HCT116 (cell line): ENCODE measurements around the gene TBCD. TPM values are rescaled to one million over a fixed set of nuclear protein-coding genes. Genes with fewer than 3 reads are reported as not detected.

ENCODE experiments used
- ATAC-seq: fragments of 200-7000 bp; cut with Tn5 transposase; 2 replicates; pipeline ENCODE4 v1.9.1; 2020; ENCODE audit warnings: mild to moderate bottlenecking, moderate library complexity
- BruUV-seq: library from RNA; stranded (reverse); fragments of 400-500 nt; replicated peaks from 2 replicates; lab custom pipeline; 2021; lab: Mats Ljungman, UMichigan
- CTCF ChIA-PET: fragments of 300-600 bp; sonication (Branson Sonifier 250); formaldehyde crosslinking; loops from one replicate; lab custom pipeline; 2021; ENCODE audit warnings: antibody characterized with exemption; lab: Charles Lee
- POLR2A ChIA-PET: fragments of 300-600, 350-600 bp; sonication (Branson Sonifier 250); formaldehyde crosslinking; loops from one replicate; lab custom pipeline; 2021; ENCODE audit warnings: antibody characterized with exemption; lab: Charles Lee
- RAD21 ChIA-PET, 2 experiments: fragments of 300-600 bp; sonication (Branson Sonifier 250); formaldehyde crosslinking; loops; one replicate each; lab custom pipeline; 2023; ENCODE audit warnings: low total read pairs in 2 of 2; ENCODE audit not compliant: uncharacterized antibody in 2 of 2, unreplicated experiment in 2 of 2, low non-redundant PET in 1 of 2; lab: Charles Lee
- DNase-seq: peaks from one replicate; pipeline ENCODE4 v3.0.0-alpha.2; 2010; ENCODE audit warnings: low read depth, low spot score
- H2AFZ ChIP-seq: fragments of 200-600 bp; shearing (Covaris generic), sonication (generic); 2 replicates; pipeline ENCODE4 v1.6.1; 2017; ENCODE audit warnings: low read depth, mixed run types, mixed read lengths, antibody characterized with exemption, low read length; ENCODE audit not compliant: poor library complexity, severe bottlenecking
- H3K27ac ChIP-seq: 2 replicates; pipeline ENCODE4 v1.5.1; 2012; ENCODE audit warnings: low read depth, low read length
- H3K27me3 ChIP-seq: fragments of 200-600 bp; sonication (generic); 2 replicates; pipeline ENCODE4 v1.6.1; 2016; ENCODE audit warnings: mixed run types, low read length, mixed read lengths; ENCODE audit not compliant: insufficient read depth
- H3K36me3 ChIP-seq, 2 experiments: fragments of 200-500 bp in 1 of 2; fragments of 200-600 bp in 1 of 2; sonication (Bioruptor generic) in 1 of 2; sonication (generic) in 1 of 2; 2 replicates each; pipeline versions ENCODE4 v1.5.1 to v1.6.1; 2014 to 2016; ENCODE audit warnings: low read length in 2 of 2, inconsistent platforms in 1 of 2, mixed read lengths in 1 of 2, mixed run types in 1 of 2; ENCODE audit not compliant: insufficient read depth in 2 of 2, control insufficient read depth in 1 of 2
- H3K4me1 ChIP-seq, 2 experiments: fragments of 200-600 bp in 1 of 2; sonication (generic) in 1 of 2; 2 replicates each; pipeline versions ENCODE4 v1.5.1 to v1.6.1; 2012 to 2017; ENCODE audit warnings: low read length in 2 of 2, inconsistent platforms in 1 of 2, mild to moderate bottlenecking in 1 of 2, mixed read lengths in 1 of 2, mixed run types in 1 of 2, moderate library complexity in 1 of 2; ENCODE audit not compliant: insufficient read depth in 2 of 2, control insufficient read depth in 1 of 2
- H3K4me2 ChIP-seq: fragments of 200-600 bp; sonication (generic); 2 replicates; pipeline ENCODE4 v1.6.1; 2017; ENCODE audit warnings: mixed run types, low read length, mixed read lengths
- H3K4me3 ChIP-seq, 2 experiments: fragments of 200-600 bp in 1 of 2; sonication (generic) in 1 of 2; replicated peaks in 1 of 2; 2 replicates each; pipeline ENCODE4 v1.5.1; 2011 to 2016; ENCODE audit warnings: low read length in 2 of 2, control low read depth in 1 of 2, low read depth in 1 of 2, mild to moderate bottlenecking in 1 of 2, mixed read lengths in 1 of 2, mixed run types in 1 of 2
- H3K79me2 ChIP-seq: fragments of 200-600 bp; sonication (generic); 2 replicates; pipeline ENCODE4 v1.6.1; 2017; ENCODE audit warnings: mild to moderate bottlenecking, mixed run types, low read length, moderate library complexity, mixed read lengths; ENCODE audit not compliant: insufficient read depth
- H3K9ac ChIP-seq: fragments of 200-600 bp; sonication (generic); 2 replicates; pipeline ENCODE4 v1.6.1; 2016; ENCODE audit warnings: low read length, mixed read lengths
- H3K9me2 ChIP-seq: fragments of 200-600 bp; sonication (generic), shearing (Covaris generic); 2 replicates; pipeline ENCODE4 v1.6.1; 2017; ENCODE audit warnings: mixed run types, mild to moderate bottlenecking, moderate library complexity; ENCODE audit not compliant: insufficient read depth
- H3K9me3 ChIP-seq, 2 experiments: fragments of 200-500 bp in 1 of 2; fragments of 200-600 bp in 1 of 2; sonication (Bioruptor generic) in 1 of 2; sonication (generic) in 1 of 2; 2 replicates each; pipeline ENCODE4 v1.6.1; 2014 to 2017; ENCODE audit warnings: low read length in 2 of 2, mixed read lengths in 2 of 2, inconsistent platforms in 1 of 2, low read depth in 1 of 2, mild to moderate bottlenecking in 1 of 2, mixed run types in 1 of 2, moderate library complexity in 1 of 2; ENCODE audit not compliant: control insufficient read depth in 1 of 2, insufficient read depth in 1 of 2
- H4K20me1 ChIP-seq: fragments of 200-600 bp; sonication (generic), shearing (Covaris generic); 2 replicates; pipeline ENCODE4 v1.6.1; 2017; ENCODE audit warnings: mixed run types, mild to moderate bottlenecking, moderate library complexity; ENCODE audit not compliant: insufficient read depth
- ATF3 ChIP-seq: IDR thresholded peaks from 2 replicates; pipeline ENCODE4 v1.6.1; 2012
- EGR1 ChIP-seq: IDR thresholded peaks from 2 replicates; pipeline ENCODE4 v1.6.1; 2012; ENCODE audit warnings: low read depth
- ELF1 ChIP-seq: IDR thresholded peaks from 2 replicates; pipeline ENCODE4 v1.6.1; 2012; ENCODE audit warnings: low read depth, borderline replicate concordance
- EZH2phosphoT487 ChIP-seq: fragments of 200-600 bp; IDR thresholded peaks from 2 replicates; pipeline ENCODE4 v1.6.1; 2018; ENCODE audit warnings: antibody characterized with exemption, borderline replicate concordance
- JUND ChIP-seq: IDR thresholded peaks from 2 replicates; pipeline ENCODE4 v1.6.1; 2012
- MAX ChIP-seq: IDR thresholded peaks from 2 replicates; pipeline ENCODE4 v1.6.1; 2012
- POLR2A ChIP-seq: IDR thresholded peaks from 2 replicates; pipeline ENCODE4 v1.7.0; 2011; ENCODE audit warnings: borderline replicate concordance; ENCODE audit not compliant: insufficient read depth, insufficient read length; ENCODE audit errors: extremely low read depth
- RAD21 ChIP-seq: IDR thresholded peaks from 2 replicates; pipeline ENCODE4 v1.6.1; 2012; ENCODE audit warnings: low read depth, mild to moderate bottlenecking
- SRF ChIP-seq: IDR thresholded peaks from 2 replicates; pipeline ENCODE4 v1.6.1; 2012; ENCODE audit warnings: low read depth
- TCF7L2 ChIP-seq: IDR thresholded peaks from 2 replicates; pipeline ENCODE4 v1.7.0; 2011; ENCODE audit warnings: borderline replicate concordance, inconsistent platforms; ENCODE audit not compliant: insufficient read depth, insufficient read length; ENCODE audit errors: extremely low read depth
- YY1 ChIP-seq: IDR thresholded peaks from 2 replicates; pipeline ENCODE4 v1.6.1; 2011; ENCODE audit warnings: low read length, low read depth, moderate library complexity, mild to moderate bottlenecking; ENCODE audit not compliant: insufficient replicate concordance; ENCODE audit errors: extremely low read depth
- ZFX ChIP-seq: fragments of 450-650 bp; IDR thresholded peaks from 2 replicates; pipeline ENCODE4 v1.6.1; 2017
- ZNF274 ChIP-seq: fragments of 200-500 bp; sonication (Bioruptor generic); IDR thresholded peaks from 2 replicates; pipeline ENCODE4 v1.6.1; 2014; ENCODE audit warnings: mild to moderate bottlenecking, low read depth, low read length, inconsistent platforms
- intact Hi-C: fragments of 100-400 bp; cut with micrococcal nuclease; formaldehyde crosslinking; loops from 2 replicates; pipeline ENCODE4 v1.10.0; 2022
- total RNA-seq: library from RNA; stranded (reverse); gene quantifications from one replicate; pipeline ENCODE4 v1.2.1, GENCODE V29; 2021; ENCODE audit not compliant: unreplicated experiment

TBCD gene
- total RNA-seq, 1 experiment from 2014 or later, result 152 TPM

- TF ChIP-seq ELF1 (no peak), TCF7L2 (no peak), POLR2A (no peak)
Observed at GRCh38 chr17:82722341-82723013, 29.4 kb upstream of the TBCD start (continued).

- H3K36me3 ChIP-seq, result peaks cover 31 to 53% of the 10 kb centered on the region in 2 experiments
- TF ChIP-seq SRF, result no peak
- no peak for TF ChIP-seq MAX
- no peak for TF ChIP-seq YY1
- no peak for TF ChIP-seq ZFX
- no peak for TF ChIP-seq EGR1
- no peak for TF ChIP-seq ZNF274
- no peak for TF ChIP-seq ELF1
- no peak for TF ChIP-seq RAD21
- no peak for TF ChIP-seq TCF7L2
- TF ChIP-seq POLR2A, result no peak
- no peak for TF ChIP-seq ATF3
- no peak for TF ChIP-seq EZH2phosphoT487
- TF ChIP-seq JUND, result no peak
- TF ChIP-seq, all 23 proteins: peak for 0
- RAD21 ChIA-PET, result no interaction called here
- ATAC-seq (no peak), DNase-seq (no peak)
- POLR2A ChIA-PET, result no interaction called here
- Histone ChIP-seq H3K4me3 (no peak overlapping the region), H3K9me3 (no peaks in the 10 kb centered on the region), H3K79me2 (peaks cover 10% of the 10 kb centered on the region; the same call in 1 of the 2 replicates), H2AFZ (no peak overlapping the region), H3K27ac (no peak overlapping the region), H3K9me2 (no peaks in the 10 kb centered on the region), H3K27me3 (no peaks in the 10 kb centered on the region), H3K9ac (no peak overlapping the region), H4K20me1 (no peaks in the 10 kb centered on the region), H3K4me2 (no peak overlapping the region), H3K4me1 (no peaks in the 10 kb centered on the region)
- CTCF ChIA-PET, result no interaction called here
- intact Hi-C loops, result no loop called here
- no TSS peak for BruUV-seq
Observed at GRCh38 chr17:82723169-82723807, 28.6 kb upstream of the TBCD start.
